Measurements from ENCODE around the gene SAMD1.

SAMD1 gene

DNA sequence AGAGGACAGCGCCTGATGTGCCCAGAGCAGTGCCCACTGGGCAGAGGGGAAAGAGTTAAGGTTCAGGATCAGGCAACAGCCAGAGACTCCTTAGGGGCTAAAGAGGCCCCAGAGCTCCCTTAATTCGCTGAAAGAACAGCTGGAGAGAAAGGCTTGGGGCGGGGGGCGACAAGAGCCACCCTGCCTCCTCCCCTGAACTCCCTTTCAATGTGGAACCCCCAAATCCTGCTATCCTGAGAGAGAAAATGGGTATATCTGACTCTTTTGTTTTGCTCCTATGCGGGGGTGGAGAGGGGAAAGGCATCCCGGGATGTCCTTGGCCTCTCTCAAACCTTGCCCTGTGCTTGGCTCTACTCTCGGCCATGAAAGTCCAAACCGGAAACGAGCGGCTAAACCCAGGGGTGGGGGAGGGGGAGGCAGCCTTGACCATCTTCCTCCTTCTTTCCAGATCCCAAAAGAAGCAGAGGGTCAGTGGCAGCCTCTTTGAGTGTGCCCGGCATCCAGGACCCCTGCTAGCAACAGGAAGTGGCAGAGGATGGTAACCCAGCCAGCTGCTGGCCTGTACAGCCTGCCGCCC lies 22.3 kb upstream of the SAMD1 start:
- TF ChIP-seq, protein P1, sequence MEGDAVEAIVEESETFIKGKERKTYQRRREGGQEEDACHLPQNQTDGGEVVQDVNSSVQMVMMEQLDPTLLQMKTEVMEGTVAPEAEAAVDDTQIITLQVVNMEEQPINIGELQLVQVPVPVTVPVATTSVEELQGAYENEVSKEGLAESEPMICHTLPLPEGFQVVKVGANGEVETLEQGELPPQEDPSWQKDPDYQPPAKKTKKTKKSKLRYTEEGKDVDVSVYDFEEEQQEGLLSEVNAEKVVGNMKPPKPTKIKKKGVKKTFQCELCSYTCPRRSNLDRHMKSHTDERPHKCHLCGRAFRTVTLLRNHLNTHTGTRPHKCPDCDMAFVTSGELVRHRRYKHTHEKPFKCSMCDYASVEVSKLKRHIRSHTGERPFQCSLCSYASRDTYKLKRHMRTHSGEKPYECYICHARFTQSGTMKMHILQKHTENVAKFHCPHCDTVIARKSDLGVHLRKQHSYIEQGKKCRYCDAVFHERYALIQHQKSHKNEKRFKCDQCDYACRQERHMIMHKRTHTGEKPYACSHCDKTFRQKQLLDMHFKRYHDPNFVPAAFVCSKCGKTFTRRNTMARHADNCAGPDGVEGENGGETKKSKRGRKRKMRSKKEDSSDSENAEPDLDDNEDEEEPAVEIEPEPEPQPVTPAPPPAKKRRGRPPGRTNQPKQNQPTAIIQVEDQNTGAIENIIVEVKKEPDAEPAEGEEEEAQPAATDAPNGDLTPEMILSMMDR (IDR thresholded peaks at IDR 0.05; ENCODE audit: extremely low read depth, missing control alignments): no peak
- no peak for DNase-seq (ENCODE audit: low spot score)

GRCh38 chr19:14112051-14112808 lies 21.7 kb upstream of the SAMD1 start:
- TF ChIP-seq, protein P1 (IDR thresholded peaks at IDR 0.05; ENCODE audit: extremely low read depth, missing control alignments): no peak
- DNase-seq (ENCODE audit: low spot score): no peak

DNA sequence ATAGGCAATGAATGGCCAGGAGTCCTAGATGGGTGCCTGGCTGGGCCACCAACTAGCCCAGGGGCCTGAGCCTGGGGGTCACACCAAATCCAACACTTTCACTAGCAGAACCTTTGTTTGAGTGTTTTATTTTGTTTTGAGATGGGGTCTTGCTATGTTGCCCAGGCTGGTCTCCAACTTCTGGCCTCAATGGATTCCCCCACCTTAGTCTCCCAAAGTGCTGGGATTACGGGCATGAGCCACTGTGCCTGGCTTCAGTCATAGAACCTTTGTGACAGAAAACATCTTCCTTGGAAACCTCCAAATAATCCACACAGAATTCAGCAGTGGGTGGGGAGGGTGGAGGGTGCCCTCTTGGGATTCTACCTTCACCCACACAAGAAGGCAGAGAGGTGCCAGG lies 20.9 kb upstream of the SAMD1 start:
- DNase-seq (ENCODE audit: low spot score): no peak
- TF ChIP-seq, protein P1 (IDR thresholded peaks at IDR 0.05; ENCODE audit: extremely low read depth, missing control alignments): no peak

DNA sequence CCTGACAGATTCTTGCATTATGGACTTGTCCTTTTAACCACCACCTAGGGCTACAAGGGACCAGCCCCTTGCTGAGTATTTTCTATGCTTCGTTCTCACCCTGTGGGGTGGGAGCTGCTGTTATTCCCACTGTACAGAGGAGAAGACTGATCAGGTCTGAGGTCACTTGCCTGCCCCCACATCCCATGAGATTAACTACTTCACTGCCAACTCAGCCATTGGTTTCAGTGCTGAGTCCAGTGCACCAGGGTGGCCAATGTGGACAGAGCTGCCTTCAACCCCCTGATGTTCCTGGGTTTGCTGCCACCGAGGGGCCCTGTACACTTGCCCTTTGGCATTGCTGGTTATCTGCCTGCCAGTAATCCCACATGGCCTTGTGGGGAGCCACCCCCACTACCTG lies 20.1 kb upstream of the SAMD1 start:
- TF ChIP-seq, protein P1 (IDR thresholded peaks at IDR 0.05; ENCODE audit: extremely low read depth, missing control alignments): no peak
- peak; percentile 9 for DNase-seq (ENCODE audit: low spot score)

DNA sequence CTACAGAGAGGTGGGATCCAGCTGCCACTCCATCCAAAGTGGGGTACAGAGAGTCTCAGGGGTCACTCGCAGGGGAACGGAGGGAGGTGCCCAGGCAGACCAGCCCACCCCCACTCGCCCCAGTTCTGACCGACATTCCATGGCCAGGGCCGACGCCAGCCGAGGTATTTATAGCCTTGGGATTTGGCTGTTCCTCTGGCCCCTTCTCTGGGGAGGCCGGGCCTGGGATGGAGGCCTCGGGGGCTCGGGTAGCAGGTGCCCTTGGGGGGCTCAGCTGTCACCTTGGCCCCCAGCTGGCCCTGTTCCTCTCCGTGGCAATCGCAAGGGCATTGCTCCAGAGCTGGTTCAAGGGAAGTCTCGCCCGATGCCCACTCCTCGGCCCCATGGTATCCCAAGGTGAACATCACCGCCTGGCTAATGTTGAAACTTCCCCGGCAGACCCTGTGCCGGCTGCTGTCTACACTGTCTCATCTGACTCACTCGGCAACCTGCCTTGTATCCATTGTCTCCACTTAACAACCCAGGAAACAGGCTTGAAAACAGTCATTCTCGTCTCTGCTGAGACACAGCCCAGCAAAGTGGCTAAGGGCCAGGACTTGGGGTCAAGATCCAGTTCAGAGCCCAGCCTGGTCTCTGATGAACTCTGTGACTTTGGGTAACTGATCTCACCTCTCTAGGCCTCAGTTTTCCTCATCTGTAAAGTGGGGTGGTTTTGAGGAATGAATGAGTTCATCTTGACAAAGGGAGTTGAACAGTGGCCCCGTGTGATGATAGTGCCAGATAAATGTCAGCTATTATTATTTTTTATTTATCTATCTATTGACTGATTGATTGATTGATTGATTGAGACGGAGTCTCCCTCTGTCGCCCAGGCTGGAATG lies 17.3 kb upstream of the SAMD1 start:
- TF ChIP-seq, protein P1 (IDR thresholded peaks at IDR 0.05; ENCODE audit: extremely low read depth, missing control alignments): no peak
- DNase-seq (ENCODE audit: low spot score): no peak

DNA sequence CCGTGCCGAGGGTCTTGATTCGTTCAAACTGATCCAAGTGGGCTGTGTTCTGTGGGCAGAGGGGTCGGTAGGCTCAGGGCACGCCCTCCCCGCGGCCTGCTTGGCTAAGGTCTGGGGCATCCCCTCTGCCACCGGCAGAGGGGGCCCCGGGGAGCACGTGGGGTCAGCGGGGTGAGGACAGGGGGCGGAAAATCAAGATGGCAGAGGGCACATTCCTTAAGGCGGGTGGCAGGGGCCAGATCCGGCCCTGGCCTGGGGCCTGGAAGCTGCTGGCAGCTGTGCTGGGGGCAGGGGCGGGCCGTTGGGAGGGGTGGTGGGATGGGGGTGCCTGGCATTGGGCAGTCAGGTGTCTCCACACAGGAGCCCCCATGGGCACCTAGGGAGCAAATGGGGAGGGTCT lies 16.3 kb upstream of the SAMD1 start:
- TF ChIP-seq, protein P1 (IDR thresholded peaks at IDR 0.05; ENCODE audit: extremely low read depth, missing control alignments): no peak
- DNase-seq (ENCODE audit: low spot score): no peak

DNA sequence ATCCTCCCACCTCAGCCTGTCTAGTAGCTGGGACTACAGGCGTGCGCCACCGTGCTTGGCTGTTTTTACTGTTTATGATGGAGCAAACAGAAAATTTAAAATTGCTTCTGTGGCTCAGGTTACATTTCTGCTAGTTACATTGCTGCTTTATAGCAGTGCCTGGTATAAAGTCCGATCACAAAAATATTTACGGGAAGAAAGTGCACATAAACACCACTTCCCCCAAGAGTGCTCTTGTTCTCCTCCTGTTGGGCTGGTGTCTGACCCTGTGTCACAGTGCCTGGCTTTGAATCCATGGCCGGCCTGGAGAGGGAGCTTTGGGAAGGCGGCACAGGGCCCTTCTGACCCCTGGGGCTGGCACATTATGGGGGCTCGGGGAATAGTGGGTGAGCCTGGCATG lies 15.1 kb upstream of the SAMD1 start:
- TF ChIP-seq, protein P1 (IDR thresholded peaks at IDR 0.05; ENCODE audit: extremely low read depth, missing control alignments): no peak

More for the DNA sequence above, 15.1 kb upstream of the SAMD1 start:
- DNase-seq (ENCODE audit: low spot score): no peak

All from GM20000 (cell line).